Measurements from ENCODE around the gene NEMP1. TPM values are rescaled to one million over a fixed set of nuclear protein-coding genes. Genes with fewer than 3 reads are reported as not detected.

Gene NEMP1
- total RNA-seq, 6 experiments from 2014 or later: 3.8 to 6.2 (median 4.8) TPM

GRCh38 chr12:57044468-57044867 is 34.1 kb downstream of the NEMP1 start:
- Histone ChIP-seq H3K27me3 (no peaks in the 10 kb centered on the region), H3K36me3 (no peaks in the 10 kb centered on the region), H3K4me3 (no peak overlapping the region), H3K27ac (no peak overlapping the region), H3K9me3 (no peaks in the 10 kb centered on the region), H3K4me1 (no peaks in the 10 kb centered on the region)
- intact Hi-C loops (cut with DNase I): no loop called here
- WGBS (ENCODE audit: insufficient coverage, low coverage, low lambda C conversion rate, missing lambda C conversion rate): 84% methylated on average over 5 of the region's 6 CpGs
- TF ChIP-seq CTCF (IDR thresholded peaks at IDR 0.05) (no peak), POLR2A (IDR thresholded peaks at IDR 0.05) (no peak)
- DNase-seq: no peak
- no peak for ATAC-seq

- Histone ChIP-seq H3K27ac (no peak overlapping the region), H3K9me3 (no peaks in the 10 kb centered on the region), H3K4me3 (no peak overlapping the region), H3K4me1 (no peaks in the 10 kb centered on the region), H3K27me3 (no peaks in the 10 kb centered on the region), H3K36me3 (no peaks in the 10 kb centered on the region)
- no peak for DNase-seq
- no peak for ATAC-seq
- 100% methylated on average over 2 of the region's 2 CpGs for WGBS (ENCODE audit: insufficient coverage, low coverage, low lambda C conversion rate, missing lambda C conversion rate)
- TF ChIP-seq POLR2A (IDR thresholded peaks at IDR 0.05) (no peak), CTCF (IDR thresholded peaks at IDR 0.05) (no peak)
- intact Hi-C loops (cut with DNase I): no loop called here
Measured at GRCh38 chr12:57042695-57043094, 35.9 kb downstream of the NEMP1 start.

- no peak overlapping the region for H3K4me3 ChIP-seq
- H3K27me3 ChIP-seq: no peaks in the 10 kb centered on the region
- ATAC-seq (no peak), DNase-seq (no peak)
- no peak overlapping the region for H3K27ac ChIP-seq
- TF ChIP-seq POLR2A (IDR thresholded peaks at IDR 0.05): no peak
- no peaks in the 10 kb centered on the region for H3K9me3 ChIP-seq
- H3K4me1 ChIP-seq: no peaks in the 10 kb centered on the region
- intact Hi-C loops (cut with DNase I): no loop called here
- H3K36me3 ChIP-seq: no peaks in the 10 kb centered on the region
- WGBS (ENCODE audit: insufficient coverage, low coverage, low lambda C conversion rate, missing lambda C conversion rate): 42% methylated on average over 2 of the region's 2 CpGs
Measured at GRCh38 chr12:57040750-57041149, 37.8 kb downstream of the NEMP1 start.

GRCh38 chr12:57040211-57040610 is 38.4 kb downstream of the NEMP1 start:
- TF ChIP-seq POLR2A (IDR thresholded peaks at IDR 0.05): no peak
- no peak for TF ChIP-seq CTCF (IDR thresholded peaks at IDR 0.05)
- no peak overlapping the region for H3K4me3 ChIP-seq
- no peaks in the 10 kb centered on the region for H3K9me3 ChIP-seq
- 82% methylated on average over 4 of the region's 4 CpGs for WGBS (ENCODE audit: insufficient coverage, low coverage, low lambda C conversion rate, missing lambda C conversion rate)
- DNase-seq (no peak), ATAC-seq (no peak)
- no peaks in the 10 kb centered on the region for H3K36me3 ChIP-seq
- H3K4me1 ChIP-seq: no peaks in the 10 kb centered on the region
- intact Hi-C loops (cut with DNase I): no loop called here
- H3K27me3 ChIP-seq: no peaks in the 10 kb centered on the region
- no peak overlapping the region for H3K27ac ChIP-seq

GRCh38 chr12:57039016-57039798 is 39.4 kb downstream of the NEMP1 start:
- no peak for DNase-seq
- no peak overlapping the region for H3K4me3 ChIP-seq
- H3K9me3 ChIP-seq: no peaks in the 10 kb centered on the region
- H3K27me3 ChIP-seq: no peaks in the 10 kb centered on the region
- H3K4me1 ChIP-seq: no peaks in the 10 kb centered on the region
- H3K27ac ChIP-seq: no peak overlapping the region
- WGBS (ENCODE audit: insufficient coverage, low coverage, low lambda C conversion rate, missing lambda C conversion rate): 61% methylated on average over 9 of the region's 9 CpGs
- no peaks in the 10 kb centered on the region for H3K36me3 ChIP-seq
- no peak for TF ChIP-seq CTCF (IDR thresholded peaks at IDR 0.05)
- no peak for TF ChIP-seq POLR2A (IDR thresholded peaks at IDR 0.05)
- ATAC-seq: no peak
- intact Hi-C loops (cut with DNase I): no loop called here

Measured in right lobe of liver (tissue), 6 donors.